ENCODE data around the gene TTPAL. TPM values are rescaled to one million over a fixed set of nuclear protein-coding genes. Genes with fewer than 3 reads are reported as not detected.

Gene TTPAL
- total RNA-seq, 1 donor from 2014 or later = 22.6 TPM

DNA sequence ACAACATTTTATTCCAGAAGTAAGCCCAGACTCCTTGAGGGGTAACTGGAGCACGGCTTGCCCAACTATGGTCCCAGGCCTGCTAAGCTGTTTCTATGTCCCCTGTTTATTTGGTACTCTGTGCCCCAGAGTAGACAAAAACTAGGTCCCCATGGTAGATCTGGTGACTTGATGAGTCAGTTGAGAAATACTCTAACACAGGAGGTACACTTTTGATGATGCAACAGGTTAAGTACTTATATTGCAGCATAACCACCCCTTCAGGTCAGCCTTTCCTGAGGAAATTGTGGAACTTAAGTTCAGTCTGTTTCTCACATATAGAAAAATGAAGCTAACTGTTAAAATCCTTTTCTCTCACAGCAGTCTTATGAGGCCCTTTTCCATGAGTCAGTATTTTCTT, 19.6 kb downstream of the TTPAL start:
- intact Hi-C loops (cut with micrococcal nuclease) = no loop called here

DNA sequence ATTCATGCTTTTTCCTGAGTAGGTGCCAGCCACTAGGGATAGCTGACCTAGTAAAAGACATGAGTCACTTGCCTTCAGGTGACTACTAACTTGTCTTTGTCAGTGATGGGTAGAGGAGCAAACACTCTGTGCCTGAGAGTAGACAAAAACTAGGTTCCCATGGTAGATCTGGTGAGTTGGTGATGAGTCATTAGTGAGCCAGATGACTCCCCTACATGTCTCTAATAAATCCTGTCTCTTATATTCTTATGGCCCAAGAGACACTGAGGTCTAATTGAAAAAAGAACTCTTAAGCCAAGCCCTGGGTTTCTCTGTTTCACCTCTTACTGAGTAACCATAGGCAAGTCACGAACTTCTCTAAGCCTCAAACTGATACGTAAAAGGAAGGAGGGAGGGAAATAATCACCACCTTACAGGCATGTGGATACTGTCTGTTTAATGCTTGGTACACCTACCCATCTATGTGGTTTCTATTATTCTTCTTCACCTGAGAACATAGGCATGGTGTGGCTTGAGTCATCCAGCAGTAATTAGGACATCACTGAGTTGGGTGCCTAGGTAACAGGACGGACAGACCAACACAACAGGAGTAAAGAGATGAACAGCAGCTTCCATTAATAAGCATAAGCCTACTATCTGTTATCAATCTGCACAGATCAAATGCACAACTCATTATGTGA, 20.3 kb downstream of the TTPAL start:
- intact Hi-C loops (cut with micrococcal nuclease) = no loop called here

DNA sequence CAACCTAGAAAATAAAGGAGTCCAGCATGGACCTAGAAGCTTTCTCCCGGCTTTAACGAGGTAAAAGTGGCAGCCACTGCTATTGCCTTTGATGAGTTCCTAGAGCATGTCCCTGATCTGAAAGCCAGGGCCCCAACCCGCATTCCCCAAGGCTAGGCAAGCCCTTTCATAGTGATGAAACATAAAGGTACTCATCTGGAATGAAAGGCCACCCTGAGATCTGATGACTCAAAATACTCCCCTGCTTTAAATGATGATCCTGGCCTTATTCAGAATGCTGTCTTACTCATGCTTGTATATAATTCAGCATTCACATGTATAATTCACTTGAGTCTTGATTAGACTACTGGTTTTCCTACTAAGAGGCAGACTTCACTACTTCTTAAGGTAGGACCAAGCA, 21.3 kb downstream of the TTPAL start:
- intact Hi-C loops (cut with micrococcal nuclease) = no loop called here

DNA sequence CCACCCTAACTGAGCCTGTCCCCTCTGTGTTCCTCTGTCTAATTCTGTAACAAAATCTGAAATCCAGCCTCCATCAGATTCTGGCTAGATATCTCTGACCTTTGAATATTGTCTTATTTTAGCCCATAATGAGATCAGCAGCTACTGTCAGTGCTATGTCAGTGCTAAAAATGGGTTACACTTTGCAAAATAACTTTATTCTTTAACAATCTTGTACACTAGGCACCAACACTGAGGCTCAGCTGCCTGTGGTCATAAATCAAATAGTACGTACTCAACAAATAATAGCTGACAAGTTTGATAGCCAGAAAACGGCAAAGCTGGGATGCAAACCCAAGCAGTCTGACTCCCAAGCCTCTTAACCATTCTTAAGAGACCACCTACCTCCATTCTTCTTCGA, 22.1 kb downstream of the TTPAL start:
- intact Hi-C loops (cut with micrococcal nuclease) = no loop called here

DNA sequence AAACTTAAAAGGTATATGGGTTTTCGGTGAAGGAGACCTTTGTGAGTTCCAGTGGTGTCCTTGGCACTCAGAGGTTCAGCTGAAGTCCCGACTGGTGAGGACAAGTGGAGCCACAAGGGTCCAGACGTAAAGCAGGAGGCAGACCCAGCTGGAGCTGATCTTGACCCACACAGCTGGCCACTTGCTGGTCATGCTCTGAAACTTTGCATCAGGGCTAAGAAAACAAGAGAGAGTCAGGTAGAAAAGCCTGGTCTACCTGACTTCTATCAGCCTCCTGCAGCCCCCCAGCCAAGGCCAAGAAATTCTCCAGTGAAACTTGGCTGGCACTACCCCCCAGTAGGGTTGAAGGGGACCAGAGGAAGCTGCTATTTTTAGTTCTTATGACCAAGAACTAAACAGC, 24.5 kb downstream of the TTPAL start:
- intact Hi-C loops (cut with micrococcal nuclease) = no loop called here

DNA sequence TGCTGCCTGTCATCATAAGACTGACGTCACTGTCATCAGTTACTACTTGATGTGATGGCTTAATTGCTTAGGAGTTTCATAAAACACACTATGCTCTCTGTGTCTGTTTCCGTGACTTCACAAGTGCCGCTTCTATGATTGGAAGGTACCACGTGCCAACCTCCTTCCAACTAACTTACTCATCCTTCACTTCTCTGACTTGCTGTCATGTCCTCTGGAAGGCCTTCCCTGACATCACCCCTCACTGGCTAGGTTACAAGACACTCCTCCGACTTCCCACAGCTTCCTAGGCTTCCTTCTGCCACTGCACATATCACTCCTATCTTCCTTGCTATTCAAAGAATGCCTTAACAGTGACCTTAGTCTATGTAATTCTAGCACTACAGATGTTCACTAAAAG, 25.8 kb downstream of the TTPAL start:
- intact Hi-C loops (cut with micrococcal nuclease) = no loop called here

DNA sequence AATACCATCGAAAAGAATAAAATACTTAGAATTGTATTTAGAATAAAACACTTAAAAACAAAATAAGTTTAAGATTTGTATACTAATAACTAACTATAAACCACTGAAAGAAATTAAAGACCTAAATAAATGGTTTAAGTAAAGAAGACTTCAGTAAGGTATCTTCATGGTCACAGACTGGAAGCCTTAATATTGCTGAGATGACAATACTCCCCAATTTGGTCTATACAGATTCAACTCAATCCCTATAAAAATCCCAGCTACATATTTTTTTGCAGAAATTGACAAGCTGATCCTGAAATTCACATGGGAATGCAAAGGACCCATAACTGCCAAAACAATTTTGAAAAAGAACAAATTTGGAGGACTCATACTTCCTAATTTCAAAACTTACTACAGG, 27.3 kb downstream of the TTPAL start:
- intact Hi-C loops (cut with micrococcal nuclease) = no loop called here

DNA sequence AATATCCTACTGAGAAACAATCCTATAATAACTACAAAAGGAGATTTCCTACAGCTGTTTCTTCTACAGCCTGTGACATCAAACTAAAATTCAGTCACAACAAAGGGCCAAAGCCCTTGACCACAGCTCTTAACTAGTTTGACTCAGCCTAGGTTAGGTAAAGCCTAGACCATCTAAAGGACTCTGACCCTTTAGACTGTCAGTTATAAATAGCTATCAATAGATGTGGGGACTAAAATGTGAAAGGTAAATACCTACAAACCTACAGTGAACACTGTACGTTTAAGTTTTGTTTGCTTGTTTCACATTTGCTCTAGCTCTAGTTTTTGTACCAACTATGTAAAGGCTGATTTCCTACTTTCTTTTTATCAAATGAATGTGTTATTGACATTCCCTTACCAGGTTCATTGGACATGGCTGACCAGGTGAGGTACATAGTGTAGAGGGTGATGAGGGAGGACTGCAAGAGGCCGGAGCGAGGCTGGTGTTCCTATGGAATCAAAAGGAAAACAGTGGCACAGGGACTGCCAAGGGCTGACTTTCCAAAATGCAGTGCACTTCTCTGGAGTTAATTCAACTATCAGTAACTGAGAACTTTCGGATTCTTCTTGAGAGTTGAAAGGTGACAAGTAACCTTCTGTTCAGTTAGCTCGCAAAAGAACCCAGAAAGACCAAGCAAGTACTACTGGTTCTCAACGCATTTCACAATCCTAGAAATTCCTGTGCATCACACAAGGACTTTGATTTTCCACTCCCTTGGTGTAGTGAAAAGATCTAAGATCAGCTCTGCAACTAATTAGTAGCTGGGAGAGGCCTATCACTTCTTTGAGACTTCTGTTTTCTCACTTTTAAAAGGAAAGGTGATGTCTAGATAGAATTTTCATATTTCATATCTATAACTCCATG, 29.0 kb downstream of the TTPAL start:
- intact Hi-C loops (cut with micrococcal nuclease) = no loop called here

DNA sequence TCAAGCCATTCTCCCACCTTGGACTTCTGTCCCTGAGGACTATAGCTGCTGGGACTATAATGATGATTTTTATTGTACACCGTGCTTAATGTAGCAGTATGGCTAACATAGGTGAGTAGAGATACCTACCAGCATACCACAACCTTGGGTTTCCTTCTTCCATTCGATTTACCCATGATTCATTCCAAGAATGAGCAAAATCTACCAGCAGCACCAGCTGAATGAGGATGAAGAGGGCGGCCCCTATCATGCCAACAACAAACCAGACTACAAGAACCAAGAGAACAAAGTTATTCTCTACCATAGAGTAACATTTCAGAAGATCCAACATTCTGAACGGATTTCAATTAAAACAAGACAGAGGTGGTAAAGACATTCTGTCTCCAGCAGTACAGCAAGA, 34.1 kb downstream of the TTPAL start:
- intact Hi-C loops (cut with micrococcal nuclease) = no loop called here

DNA sequence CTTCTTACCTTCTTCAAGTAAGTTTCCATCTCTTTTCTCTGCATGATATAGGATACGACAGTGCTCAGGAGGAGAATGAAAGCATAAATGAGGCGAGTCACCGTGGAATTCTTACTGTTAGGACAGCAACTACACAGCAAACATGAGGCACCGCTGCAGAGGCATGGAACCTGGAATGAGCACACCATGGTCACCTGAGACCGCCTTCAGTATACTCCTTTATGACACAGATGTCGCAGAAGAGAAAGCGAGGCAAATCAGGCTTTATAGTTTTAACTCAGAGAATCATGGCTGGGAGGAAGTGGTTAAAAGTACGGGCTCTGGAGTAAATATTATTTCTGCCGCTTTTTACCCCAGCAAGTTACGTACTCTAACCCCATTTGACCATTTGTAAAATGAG, 38.2 kb downstream of the TTPAL start:
- intact Hi-C loops (cut with micrococcal nuclease) = no loop called here

DNA sequence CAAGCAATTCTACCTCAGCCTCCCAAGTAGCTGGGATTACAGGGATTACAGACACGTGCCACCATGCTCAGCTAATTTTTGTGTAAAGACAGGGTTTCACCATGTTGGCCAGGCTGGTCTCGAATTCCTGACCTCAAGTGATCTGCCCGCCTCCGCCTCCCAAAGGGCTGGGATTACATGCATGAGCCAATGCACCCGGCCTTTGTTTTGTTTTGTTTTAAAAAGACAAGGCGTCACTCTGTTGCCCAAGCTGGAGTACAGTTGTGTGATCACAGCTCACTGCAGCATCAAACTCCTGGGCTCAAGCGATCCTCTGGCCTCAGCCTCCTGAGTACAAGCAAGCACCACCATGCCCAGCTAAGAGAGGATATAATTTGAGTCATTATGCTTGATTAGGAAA, 40.8 kb downstream of the TTPAL start:
- intact Hi-C loops (cut with micrococcal nuclease) = no loop called here

DNA sequence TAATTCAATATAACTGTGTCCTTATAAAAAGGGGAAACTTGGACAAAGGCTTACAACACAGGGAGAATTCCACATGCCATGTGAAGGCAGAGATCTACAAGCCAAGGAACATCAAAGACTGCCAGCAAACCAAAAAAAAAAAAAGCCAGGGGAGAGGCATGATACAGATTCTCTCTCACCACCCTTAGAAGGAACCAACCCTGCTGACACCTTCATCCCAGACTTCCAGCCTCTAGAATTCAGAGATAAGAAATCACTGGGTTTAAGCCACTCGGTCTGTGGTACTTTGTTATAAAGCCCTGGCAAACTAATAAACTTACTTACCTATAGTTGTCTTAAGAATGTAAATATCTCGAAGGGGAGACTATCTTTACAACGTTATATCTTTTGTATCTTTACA, 41.8 kb downstream of the TTPAL start:
- intact Hi-C loops (cut with micrococcal nuclease) = no loop called here

DNA sequence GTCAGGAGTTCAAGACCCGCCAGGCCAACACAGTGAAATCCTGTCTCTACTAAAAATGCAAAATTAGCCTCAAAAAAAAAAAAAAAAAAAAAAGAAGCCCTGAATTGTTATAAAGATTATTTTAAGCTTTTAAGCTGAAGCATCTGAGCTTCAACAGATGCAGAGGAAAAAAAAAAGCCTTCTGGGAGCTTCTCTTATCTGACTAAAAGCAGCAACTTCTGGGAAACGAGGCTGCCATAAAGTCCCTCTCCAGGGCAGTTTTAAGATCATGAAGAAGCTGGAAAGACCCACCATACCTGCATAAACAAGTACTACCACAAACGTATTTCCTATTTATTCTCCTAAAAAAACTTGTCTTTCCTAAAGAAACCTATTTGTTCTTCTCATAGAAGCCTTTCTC, 42.6 kb downstream of the TTPAL start:
- intact Hi-C loops (cut with micrococcal nuclease) = no loop called here

DNA sequence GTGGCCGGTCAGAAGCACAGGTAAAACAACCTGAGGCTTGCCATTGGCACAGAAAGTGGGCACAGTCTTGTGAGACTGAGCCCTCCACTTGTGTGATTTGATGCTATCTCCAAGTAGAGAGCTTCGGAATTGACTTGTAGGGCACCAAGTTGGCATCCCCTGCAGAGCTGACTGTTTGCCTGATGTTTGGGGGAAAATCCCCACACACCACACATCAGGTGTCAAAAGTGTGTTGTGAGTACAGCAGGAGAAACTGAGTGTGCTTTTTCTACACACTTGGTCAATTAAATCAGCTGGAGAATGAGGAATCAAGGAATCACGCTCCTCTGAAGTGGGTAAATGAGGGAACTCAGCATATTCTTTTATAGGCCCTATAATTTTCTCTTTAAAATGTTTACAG, 45.2 kb downstream of the TTPAL start:
- intact Hi-C loops (cut with micrococcal nuclease) = loop anchor here (5.0 to 10.0 kb wide), 2 partner anchors 214 to 366 kb away; partner anchors contain the start of gene YWHAB

DNA sequence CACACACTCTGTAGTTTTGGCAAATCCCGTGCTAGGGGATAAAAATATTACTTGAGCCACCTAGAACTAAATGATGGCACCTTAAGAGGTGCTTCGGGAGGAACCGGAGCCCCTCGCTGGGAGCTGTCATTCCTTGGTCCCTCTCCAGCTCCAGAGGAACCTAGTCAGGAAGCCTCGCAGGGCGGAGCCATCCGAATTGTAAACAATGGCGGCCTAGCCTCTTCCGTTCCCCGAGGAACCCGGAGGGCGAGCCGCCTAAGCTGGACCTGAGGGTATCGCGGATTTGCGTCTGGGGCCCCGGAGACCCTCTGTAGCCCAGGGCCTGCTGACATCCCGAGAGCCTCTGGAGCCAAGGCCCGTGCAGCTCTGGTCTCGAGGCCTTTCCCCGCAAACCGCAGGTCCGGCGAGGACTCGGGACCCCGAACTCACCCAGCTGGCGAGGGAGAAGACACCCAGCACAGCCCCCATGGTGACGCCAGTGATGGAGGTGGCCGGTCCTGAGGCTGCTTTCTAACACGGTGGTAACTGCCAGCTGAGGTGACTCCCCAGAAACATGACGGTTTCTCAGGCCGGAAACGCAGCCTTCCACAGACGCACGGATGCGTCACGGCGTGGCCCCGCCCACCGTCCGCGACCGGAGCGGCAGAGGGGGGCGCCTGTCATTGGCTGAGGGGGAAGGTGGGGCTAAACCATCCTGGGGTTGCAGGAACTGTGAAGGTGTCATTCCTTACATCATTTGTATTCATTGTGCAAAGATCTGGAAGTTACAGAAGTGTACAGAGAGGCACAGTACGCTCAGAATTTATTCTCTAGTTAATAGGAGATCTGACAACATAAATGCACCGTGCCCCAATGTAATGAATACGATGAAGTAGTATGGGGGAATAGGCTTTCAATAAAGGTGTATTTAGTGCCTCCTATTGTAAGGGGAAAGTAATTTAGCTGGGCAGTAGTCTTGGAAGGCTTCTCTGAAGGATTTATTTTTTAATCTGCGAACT, 46.1 kb downstream of the TTPAL start, which contains the start of gene SERINC3:
Gene SERINC3 (minus strand): TSS at position 587 of the 998 bp plus-strand sequence. CDS start 119 bp downstream, at position 468.
- intact Hi-C loops (cut with micrococcal nuclease) = loop anchor here (1.0 to 10.0 kb wide), 5 partner anchors 47 to 366 kb away; partner anchors contain the start of genes TTPAL and YWHAB

DNA sequence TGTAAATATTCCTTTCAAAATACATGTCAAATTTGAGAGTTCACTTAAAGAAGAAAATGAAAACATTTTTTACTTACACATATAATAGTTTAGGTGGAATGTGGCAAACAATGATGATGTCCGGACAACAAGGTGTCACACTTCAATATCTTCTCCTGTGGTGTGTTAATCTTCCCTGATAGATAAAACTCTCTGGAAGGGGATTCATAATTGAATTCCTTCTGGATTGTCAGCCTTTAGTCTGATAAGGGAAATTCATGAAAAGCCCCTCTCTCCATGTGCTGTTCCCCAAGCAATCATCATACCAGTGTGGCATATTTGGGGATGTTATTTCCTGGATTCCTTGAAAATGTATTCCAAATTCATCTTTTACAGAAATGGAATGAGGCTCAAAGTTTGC, 47.2 kb downstream of the TTPAL start:
- intact Hi-C loops (cut with micrococcal nuclease) = loop anchor here (1.0 to 10.0 kb wide), 5 partner anchors 48 to 364 kb away; partner anchors contain the start of genes TTPAL and YWHAB

DNA sequence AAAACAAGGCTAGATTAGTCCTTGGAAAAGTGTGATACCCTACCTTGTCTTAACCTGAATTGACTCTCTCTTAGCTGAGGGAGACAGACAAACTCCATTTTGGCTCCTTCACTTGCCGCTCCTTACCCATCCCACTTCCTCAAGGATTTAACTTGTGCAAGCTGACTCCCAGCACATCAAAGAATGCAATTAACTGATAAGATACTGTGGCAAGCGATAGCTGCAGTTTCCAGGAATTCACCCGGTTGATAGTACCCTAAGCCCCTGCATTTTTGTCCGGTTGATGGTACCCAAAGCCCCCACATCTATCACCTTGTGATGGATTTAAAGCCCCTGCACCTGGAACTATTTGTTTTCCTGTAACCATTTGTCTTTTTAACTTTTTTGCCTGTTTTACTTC, 48.1 kb downstream of the TTPAL start:
- intact Hi-C loops (cut with micrococcal nuclease) = loop anchor here (2.0 to 10.0 kb wide), 4 partner anchors 49 to 364 kb away; partner anchors contain the start of genes TTPAL and YWHAB

DNA sequence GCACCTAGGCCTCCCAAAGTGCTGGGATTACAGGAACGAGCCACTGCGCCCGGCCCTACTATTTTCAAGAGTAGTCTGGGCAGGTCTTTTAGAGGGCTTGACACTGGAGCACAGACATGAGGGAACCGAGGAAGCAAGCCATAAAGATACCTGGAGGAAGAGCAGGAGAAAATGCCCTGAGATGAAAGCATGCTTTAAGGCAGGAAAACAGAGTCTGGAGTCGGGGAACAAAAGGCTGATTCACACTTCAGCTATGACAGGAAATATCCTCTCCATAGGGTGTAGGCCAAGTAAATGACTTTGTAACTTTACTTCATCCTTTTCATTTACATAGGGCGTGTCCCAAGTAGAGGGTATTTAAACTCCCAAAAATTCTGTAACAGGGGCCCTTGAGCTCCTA, 50.5 kb downstream of the TTPAL start:
- intact Hi-C loops (cut with micrococcal nuclease) = loop anchor here (10.0 kb wide), 1 partner anchor 209 kb away; no protein-coding TSS in a partner anchor

DNA sequence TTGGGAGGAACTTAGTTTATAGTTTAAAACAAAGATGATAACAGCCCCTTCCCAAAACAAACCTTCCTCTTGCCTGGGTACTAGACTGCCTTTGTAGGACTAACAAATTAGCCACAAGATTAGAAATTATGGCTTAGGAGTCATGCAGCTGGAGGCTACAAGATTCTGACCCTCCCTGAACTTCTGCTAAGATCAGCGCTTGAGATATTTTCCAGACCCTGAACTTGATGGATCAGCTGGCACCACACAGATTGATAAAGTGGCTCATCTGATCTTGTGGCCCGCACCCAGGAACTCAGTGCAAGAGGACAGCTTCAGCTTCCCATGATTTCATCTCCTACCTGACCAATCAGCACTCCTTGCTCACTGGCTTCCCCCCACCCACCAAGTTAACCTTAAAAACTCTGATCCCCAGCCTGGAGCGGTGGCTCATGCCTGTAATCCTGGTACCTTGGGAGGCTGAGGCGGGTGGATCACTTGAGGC, 52.1 kb downstream of the TTPAL start:
- intact Hi-C loops (cut with micrococcal nuclease) = loop anchor here (10.0 kb wide), 1 partner anchor 207 kb away; no protein-coding TSS in a partner anchor

DNA sequence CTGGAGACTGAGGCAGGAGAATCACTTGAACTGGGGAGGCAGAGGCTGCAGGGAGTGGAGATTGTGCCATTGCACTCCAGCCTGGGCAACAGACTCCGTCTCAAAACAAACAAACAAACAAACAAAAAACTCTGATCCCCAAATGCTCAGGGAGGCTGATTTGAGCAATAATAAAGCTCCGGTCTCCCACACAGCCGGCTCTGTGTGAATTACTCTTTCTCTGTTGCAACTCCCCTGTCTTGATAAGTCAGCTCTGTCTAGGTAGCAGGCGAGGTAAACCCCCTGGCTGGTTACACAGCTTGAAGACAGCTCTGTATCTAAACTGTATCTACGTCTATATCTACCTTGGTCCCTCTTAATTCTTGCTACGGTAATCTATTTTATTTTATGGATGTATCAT, 52.6 kb downstream of the TTPAL start:
- intact Hi-C loops (cut with micrococcal nuclease) = loop anchor here (10.0 kb wide), 1 partner anchor 206 kb away; no protein-coding TSS in a partner anchor
